NCI-H2081 (cell line): ENCODE measurements around the gene DERL3.
"Not testable (repeated sequence)": the region's sequence is repeated elsewhere in the genome, so short reads cannot be mapped to it uniquely, and the experiment has no call there.

Experiments
- DNase-seq, 2 experiments: peaks; one replicate each; lab custom pipeline; 2025; lab: John Stamatoyannopoulos, UW

The DERL3 gene

DNA sequence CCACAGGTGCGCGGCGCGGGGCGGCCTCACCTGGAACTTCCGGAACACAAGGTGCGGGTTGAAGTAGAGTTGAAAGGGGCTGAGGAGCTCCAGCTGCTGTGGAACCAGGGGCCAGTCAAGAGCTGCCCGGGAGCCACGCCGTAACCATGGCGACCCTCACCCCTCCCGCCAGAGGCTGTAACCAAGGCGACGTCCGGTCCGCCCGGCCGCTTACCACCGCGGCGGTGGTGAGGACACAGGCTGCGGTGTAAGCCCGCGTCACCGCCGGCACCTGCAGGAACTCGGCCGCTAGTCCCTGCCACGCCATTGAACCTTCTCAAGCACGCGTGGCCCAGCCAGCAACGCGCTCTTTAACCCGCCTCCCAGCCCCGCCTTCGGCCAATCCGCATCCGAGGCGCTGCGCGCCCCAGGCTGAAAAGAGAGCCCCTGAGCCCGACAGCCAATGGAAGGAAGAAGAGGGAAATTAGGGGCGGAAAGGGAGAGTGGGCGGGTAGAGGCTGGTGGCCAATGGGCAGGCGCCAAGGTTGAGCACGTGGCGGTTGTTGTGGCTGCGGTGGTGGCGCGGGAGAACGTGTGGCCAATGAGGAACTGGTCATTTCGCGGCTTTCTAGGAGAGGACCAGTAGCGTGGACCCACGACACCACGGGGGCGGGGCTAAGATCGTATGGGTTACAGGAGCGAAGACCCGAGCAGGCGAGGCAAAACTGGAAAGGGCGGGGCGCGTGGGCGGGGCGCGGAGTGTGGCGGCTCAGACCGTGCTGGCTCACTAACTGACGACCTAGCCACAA, at the start of gene DERL3:
Gene DERL3, minus strand, starts transcription at position 326 of the 788 bp plus-strand sequence. Its CDS starts 19 bp downstream, at position 307.
- peak; percentile 94 for DNase-seq

DNA sequence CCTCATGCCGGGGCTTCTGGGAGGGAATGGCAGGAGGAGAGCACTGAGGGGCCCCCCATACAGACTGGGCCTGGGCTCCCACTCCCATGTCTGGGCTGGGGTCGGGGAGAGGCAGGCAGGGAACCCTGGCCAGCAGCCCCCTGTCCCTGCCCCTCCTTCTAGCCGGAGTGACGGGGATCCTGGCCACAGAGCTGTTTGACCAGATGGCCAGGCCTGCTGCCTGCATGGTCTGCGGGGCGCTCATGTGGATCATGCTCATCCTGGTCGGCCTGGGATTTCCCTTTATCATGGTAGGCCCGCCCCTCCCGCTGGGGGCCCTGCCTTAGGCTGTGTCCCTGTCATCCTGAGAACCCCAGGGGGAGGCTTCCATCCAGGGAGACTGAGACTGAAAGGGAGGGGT, 45.3 kb upstream of the DERL3 start:
- DNase-seq, result no peak

DNA sequence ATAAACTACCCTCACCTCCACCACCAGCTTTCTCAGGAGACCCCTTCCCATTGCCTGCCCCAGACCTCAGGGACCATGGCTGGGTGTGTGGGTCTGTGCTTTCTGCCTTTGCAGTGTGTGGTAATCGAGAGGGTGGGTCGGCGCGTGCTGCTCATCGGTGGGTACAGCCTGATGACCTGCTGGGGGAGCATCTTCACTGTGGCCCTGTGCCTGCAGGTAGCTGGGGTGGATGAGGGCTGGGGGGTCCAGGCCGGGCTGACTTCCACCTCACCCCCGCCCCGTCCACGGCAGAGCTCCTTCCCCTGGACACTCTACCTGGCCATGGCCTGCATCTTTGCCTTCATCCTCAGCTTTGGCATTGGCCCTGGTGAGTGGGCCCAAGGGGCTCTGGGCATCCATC, 44.9 kb upstream of the DERL3 start:
- no peak for DNase-seq

DNA sequence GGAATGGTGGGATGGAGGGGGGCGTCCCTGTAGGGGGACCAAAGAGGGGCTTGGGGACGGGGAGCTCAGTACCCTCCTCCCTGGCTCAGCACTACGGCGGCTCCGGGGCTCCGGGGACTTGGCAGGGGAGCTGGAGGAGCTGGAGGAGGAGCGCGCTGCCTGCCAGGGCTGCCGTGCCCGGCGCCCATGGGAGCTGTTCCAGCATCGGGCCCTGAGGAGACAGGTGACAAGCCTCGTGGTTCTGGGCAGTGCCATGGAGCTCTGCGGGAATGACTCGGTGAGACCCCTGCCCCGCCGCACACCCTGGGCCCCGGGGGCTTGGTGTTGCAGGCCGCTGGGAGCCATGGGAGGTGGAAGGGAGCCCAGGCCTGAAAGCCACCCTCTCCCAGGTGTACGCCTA, 43.6 kb upstream of the DERL3 start:
- no peak for DNase-seq

DNA sequence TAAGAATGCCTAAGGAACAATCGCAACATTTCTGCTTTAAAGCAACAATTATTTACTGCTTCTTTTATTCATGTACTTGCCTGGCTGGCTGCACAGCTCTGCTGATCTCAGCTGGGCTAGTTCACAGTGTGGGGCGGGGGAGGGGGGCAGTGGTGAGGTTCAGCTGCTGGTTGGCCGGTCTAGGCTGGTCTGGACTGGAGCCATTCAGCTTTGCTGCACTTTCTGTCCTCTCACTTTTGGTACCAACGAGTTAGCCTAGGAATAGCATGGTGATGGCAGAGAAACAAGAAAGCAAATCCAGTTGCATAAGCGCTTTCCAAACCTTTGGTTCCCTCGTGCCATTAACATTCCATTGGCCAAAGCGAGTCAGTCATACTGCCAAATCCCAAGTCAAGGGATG, 39.4 kb upstream of the DERL3 start:
- DNase-seq, result no peak

DNA sequence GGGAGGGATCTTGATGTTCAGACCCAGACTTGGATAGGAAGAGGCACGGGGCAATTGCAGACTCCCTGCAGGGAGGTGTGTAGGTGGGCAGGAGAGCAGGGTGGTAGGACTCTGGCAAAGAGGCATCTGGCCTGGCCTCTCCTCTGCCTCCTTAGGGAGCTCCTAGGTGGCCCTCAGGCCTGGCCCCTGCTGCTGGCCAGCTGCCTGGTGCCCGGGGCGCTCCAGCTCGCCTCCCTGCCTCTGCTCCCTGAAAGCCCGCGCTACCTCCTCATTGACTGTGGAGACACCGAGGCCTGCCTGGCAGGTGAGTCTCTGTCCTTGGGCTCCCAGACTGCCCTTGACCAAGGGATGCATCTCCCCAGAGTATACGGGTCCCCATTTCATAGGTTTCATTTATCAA, 38.8 kb upstream of the DERL3 start:
- DNase-seq, result no peak

DNA sequence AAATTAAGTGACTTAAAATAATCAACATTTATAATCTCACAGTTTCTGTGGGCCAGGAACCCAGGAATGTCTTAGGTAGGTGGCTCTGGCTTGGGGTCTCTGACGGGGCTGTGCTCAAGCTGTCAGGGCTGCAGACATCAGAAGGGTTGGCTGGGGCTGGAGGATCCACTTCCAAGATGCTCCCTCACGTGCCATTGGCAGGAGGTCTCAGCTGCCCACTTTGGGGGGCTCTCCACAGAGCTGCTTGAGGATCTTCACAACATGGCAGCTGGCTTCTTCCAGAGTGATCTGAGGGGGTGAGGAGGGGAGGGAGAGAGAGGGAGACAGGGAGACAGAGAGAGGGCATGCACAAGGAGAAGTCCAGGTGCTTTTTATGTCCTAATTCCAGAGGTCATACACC, 37.0 kb upstream of the DERL3 start:
- DNase-seq, result no peak

DNA sequence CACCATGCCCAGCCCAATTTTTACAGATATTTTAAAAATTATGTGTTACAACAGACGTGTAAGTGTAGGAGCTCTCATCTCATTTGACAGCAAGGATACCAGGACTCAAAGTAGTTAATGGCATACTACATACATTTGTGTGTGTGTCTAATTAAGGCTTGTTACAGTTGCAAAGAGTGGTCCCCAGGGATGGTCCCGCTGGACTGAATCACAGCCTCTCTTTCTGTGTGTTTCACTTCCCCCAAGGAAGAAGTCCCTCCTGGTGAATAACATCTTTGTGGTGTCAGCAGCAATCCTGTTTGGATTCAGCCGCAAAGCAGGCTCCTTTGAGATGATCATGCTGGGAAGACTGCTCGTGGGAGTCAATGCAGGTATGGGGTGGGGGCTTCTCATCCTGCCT, 36.1 kb upstream of the DERL3 start:
- no peak for DNase-seq

DNA sequence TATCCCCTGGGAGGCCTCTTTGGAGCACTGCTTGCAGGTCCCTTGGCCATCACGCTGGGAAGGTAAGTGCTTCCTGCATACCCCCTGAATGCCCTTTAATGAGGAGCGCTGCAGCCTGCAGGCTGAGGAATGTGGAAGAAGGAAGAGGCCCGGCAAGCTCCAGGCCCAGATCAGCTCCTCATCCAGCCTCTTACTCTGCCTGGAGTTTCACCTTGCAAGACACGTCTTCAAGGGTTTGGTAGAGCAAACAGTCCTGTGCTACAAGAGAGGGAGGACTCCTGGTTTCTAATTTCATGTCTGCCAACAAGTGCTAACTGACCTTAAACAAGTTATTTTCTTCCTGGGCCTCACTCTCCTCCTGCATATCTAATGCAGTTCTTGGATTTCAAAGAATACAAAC, 29.8 kb upstream of the DERL3 start:
- no peak for DNase-seq

DNA sequence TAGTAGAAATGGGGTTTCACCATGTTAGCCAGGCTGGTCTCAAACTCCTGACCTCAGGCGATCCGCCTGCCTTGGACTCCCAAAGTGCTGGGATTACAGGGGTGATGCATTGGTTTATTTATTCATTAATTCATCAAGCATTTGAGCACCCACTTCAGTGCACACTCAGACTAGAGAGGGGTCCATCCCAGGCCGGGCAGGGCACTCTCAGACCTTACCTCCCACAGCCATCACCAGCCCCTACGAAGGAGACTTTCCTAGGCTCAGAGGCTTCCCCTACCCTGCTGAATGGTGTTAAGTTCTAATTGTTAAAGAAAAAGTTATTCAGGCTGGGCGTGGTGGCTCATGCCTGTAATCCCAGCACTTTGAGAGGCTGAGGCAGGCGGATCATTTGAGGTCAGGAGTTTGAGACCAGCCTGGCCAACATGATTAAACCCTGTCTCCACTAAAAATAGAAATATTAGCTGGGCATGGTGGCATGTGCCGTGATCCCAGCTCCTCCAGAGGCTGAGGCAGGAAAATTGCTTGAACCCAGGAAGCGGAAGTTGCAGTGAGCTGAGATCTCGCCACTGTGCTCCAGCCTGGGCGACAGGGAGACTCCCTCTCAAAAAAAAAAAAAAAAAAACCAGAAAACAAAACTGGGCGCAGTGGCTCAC, 25.8 kb upstream of the DERL3 start:
- DNase-seq, result not testable (repeated sequence)

DNA sequence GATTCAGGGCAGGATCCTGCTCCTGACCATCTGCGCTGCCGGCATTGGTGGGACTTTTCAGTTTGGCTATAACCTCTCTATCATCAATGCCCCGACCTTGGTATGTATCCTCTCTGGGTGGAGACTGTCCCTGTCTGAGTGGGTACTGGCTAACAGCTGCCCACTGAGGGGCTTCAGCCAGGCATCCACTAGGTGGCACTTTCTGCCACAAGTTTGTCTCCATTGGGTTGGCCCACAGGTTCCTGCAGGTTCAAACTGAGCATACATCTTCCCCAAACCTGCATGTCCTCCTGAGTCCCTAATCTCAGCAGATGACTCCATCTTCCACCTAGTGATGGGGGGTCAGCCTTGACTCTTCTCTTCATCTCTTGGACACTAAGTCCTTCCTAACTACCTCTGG, 23.3 kb upstream of the DERL3 start:
- DNase-seq, result peak; percentile 34 to 36

DNA sequence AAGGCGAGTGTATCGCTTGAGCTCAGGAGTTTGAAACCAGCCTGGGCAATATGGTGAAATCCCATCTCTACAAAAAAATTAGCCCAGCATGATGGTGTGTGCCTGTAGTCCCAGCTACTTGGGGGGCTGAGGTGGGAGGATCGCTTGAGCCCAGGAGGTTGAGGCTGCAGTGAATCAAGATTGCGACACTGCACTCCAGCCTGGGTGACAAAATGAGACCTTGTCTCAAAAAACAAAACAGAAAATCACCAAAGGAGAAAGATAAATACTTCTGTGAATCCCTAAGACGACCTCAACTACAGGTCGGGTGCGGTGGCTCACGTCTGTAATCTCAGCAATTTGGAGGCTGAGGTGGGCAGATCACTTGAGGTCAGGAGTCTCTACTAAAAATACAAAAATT, 21.4 kb upstream of the DERL3 start:
- not testable (repeated sequence) for DNase-seq

DNA sequence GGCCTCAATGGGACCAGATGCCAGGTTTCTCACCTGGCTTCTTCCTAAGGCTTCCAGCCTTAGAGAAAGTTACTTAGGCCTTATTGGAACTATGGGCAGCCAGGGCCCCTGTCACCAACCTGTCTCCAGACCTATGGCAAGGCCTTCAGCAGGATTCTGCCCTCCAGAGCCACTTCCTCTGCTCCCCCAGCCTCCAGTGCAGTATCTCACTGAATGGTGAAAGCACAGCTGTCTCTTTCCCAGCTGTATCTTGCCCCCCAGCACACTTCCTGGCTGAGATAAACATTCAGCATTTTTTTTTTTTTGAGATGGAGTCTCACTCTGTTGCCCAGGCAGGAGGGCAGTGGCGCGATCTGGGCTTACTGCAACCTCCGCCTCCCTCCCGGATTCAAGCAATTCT, 20.4 kb upstream of the DERL3 start:
- no peak for DNase-seq

DNA sequence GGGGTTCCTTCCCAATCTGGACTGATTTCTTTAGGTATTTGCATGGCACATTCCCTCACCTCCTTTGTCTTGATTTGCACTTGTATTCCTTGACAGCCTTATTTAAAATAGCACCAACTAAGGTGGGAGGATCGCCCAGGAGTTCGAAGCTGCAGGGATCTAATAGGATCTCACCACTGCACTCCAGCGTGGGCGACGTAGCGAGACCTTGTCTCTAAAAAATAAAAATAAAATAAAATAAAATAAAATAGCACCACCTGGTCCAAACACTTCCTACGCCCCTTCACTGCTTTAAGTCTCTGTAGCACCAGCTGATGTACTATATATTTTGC, 19.6 kb upstream of the DERL3 start:
- no peak for DNase-seq

DNA sequence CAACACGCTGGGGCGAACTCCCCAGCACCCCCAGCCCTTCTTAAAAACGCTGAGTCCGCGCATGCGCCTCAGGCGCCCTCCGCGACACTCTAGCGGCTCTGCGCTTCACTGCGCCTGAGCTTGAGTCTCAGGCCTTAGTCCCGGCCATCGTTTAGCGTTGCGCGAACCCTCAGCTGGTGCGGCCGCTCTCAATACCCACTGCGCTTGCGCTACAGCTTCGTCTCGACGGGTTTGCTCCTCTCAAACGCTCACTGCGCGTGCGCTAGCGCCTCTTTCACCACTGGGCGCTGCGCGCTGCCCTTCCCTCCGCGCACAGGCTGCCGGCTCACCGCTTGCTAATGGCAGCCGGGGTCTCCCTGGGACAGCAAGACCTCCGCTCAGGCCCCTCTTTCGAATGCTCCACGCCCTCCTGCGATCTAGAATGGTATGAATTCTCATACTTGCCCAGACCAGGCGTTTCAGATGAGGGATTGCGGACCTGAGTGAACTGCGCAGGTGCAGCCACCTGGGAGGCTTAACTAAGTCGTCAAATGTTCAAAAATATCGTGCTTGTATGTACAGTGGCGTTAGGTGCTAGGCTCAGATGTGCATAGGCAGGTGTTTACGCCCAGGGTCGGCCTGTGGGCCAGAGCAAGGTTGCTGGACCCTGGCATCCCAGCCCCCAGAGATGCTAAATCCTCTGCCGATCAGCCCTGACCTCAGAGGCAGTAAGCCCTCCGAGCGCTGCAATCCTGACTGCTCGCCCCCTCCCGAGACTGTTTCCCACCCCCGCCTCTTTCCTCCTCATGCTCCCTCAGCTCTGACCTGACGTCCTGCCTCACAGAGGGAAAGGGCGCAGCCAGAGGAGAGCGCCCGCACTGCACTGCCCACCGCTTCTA, 19.0 kb upstream of the DERL3 start, which contains the start of gene SLC2A11:
Gene SLC2A11, plus strand, starts transcription at position 270 of the 878 bp plus-strand sequence. Its CDS starts 125 bp downstream, at position 395.
- peak; percentile 96 for DNase-seq

DNA sequence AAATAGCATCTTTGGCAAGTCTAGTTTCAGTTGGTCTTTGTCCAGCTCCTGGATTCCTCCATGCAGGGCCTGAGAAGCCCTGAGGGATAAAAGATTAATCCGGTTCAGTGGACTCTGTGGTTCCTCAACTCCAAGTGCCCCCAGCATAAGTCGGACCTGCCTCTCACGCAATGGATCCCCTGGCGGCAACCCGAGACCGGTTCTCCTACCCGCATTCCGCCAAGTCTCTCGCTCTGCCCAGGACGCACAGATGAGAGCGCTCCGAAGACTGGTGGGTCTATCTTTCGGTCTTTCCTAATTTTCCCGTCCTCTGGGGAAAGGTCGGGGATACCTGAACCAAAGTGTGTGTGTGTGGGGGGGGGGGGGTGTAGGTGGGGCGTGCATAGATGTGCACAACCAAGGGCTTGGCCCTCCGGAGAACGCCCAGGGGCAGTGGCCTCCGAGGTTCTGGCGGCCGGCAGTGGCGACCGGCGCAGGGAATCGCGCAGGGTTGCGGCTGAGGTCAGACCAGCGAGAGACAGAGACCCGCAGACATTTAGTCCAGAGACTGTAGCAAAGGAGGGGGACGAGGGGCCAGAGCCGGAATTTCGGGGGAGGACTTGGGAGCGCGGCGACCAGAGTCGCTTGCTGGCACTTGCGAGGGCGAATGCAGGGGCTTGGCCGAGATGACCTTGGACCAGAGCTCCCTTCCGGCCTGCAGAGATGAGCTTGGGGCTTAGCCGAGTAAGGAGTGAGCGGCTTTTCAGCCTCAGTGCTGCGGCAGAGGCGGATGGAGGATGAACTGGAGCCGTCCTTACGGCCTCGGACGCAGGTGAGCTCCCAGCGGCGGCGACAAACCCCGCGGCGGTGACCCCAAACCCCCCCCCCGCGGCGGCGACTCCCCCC, 18.2 kb upstream of the DERL3 start:
- no peak for DNase-seq

DNA sequence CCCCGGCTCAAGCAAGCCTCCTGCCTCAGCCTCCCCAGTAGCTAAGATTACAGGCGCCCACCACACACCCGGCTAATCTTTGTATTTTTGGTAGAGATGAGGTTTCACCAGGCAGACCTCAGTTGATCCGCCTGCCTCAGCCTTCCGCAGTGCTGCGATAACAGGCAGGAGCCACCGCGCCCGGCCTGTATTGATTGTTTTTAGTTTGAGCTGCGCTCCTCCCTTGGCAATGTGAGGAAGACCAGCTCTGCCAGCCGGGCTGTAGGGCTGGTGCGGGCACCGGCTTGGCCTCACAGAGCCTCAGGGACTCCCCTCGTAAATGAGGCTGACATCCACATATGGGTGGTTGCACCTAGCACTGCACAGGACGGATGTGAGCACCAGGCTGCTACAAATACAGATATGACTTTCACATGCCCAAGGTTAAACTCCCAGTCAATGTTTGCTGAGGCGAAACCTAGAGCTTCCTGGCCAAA, 11.4 kb upstream of the DERL3 start:
- no peak for DNase-seq

DNA sequence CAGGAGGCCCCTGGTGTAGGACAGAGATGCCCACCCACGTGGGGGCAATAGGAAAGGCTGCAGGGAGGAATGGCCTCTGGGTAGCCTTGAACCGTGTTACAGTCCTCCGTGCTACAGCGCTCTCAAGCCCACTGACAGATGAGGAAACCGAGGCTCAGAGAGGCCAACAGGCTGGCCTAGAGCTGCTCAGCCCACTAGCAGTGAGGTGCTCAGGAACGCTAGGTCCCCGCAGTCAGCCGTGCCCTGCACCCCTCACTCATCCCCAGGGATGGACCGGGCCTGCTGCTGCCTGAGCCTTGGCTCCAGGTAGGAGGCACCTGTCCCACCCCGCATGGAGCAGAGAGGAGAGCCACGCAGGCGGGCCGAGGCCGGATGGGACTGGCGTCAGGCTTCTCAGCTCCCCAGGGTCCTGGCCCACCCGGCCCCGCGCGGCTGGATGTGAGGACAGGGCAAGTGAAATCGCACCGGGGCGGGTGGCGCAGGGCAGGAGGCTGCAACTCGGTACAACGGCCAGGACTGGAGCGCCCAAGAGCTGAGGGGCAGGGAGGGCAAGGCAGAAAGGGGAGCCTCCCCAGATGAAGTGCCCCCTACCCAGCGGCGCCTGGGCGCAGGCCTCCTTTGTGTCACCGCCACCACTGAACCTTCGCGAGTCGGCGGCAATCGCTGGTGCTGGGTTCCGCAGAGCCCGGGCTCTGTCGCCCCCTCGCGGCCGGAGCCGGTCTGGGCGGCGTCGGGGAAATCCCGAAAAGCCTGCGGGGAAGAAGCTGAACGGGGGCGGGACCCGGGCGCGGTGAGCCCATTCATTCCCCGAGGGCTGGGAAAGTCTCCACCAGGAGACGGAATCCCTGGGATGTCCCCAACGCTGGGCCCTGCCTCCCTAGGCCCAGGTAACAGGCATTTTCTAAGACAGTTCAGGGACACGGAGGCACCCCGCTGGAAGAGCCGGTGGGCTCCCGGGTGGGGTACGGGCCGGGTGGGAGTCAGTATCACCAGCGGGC, 10.5 kb upstream of the DERL3 start:
- DNase-seq, result peak; percentile 47 to 63

DNA sequence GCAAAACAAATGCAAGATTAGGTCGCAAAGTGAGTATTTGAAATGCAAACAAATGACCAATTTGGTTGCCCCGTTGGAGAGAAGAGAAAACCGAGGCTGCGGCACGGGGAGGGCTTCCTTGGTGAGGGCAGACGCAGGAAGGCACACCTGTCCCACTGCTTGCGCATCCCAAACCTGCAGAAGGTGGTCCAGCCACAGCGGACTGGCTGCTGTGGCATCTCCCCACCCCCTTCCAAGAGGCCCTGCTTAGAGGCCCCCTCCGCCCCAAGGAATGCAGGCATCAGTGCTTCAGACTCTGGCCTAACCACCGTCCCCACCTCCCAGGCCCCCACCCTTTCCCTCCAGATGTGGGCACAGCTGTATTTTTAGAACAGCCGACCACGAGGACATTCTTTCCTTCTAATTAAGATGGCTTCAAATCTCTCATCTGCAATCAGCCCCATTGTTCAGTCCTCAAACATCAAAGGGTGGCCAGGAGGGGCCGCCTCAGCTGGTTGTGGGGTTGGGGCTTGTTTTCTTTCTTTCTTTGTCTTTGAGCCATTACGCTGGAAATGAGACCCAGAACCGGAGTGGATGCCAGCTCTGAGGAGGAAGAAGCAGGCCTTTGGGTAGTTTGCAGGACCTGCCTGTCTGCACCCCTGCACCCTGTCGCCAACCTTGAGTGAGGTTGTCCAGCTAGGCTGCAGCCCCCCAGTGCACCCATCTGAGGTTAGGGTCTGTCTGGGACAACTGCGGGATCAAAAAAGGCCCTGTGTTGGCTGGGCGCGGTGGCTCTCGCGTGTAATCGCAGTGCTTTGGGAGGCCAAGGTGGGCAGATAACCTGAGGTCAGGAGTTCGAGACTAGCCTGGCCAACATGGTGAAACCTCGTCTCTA, 9.4 kb upstream of the DERL3 start:
- no peak for DNase-seq
